Progenitor cell of endocrine pancreas (in vitro differentiated cells): ENCODE measurements around the gene STK24. TPM values are rescaled to one million over a fixed set of nuclear protein-coding genes. Genes with fewer than 3 reads are reported as not detected.

ENCODE experiments used
- DNase-seq: peaks from one replicate; pipeline ENCODE4 v3.0.0; 2021; ENCODE audit warnings: low spot score; ENCODE audit not compliant: unreplicated experiment
- H3K27ac Mint-ChIP-seq: 2 replicates; pipeline ENCODE4 v1.8.0; 2021; ENCODE audit warnings: mild to moderate bottlenecking, moderate library complexity, mixed read lengths
- H3K27me3 Mint-ChIP-seq: 2 replicates; pipeline ENCODE4 v1.8.0; 2021; ENCODE audit warnings: mixed read lengths
- H3K36me3 Mint-ChIP-seq: 2 replicates; pipeline ENCODE4 v1.8.0; 2022; ENCODE audit warnings: mixed read lengths; ENCODE audit not compliant: insufficient read depth
- H3K4me1 Mint-ChIP-seq: 2 replicates; pipeline ENCODE4 v1.8.0; 2021; ENCODE audit warnings: low read depth, mixed read lengths
- H3K4me3 Mint-ChIP-seq: 2 replicates; pipeline ENCODE4 v1.8.0; 2021; ENCODE audit warnings: low read depth, mild to moderate bottlenecking, moderate library complexity, mixed read lengths
- H3K9me3 Mint-ChIP-seq: 2 replicates; pipeline ENCODE4 v1.8.0; 2021; ENCODE audit warnings: low read depth, mixed read lengths
- CTCF ChIP-seq: fragments of 200-600 bp; sonication (generic); IDR thresholded peaks from one replicate; pipeline ENCODE4 v1.5.0; 2021; ENCODE audit warnings: antibody characterized with exemption, mild to moderate bottlenecking; ENCODE audit not compliant: unreplicated experiment
- total RNA-seq: library from RNA; stranded (reverse); gene quantifications from 2 replicates; pipeline ENCODE4 v1.2.1, GENCODE V29; 2021

Gene STK24
- total RNA-seq, 1 donor from 2014 or later, result 113 TPM

GRCh38 chr13:98539666-98540065 lies 37.2 kb downstream of the STK24 start:
- H3K36me3 Mint-ChIP-seq, result peaks cover 3% of the 10 kb centered on the region
- H3K27ac Mint-ChIP-seq, result peak overlapping the region; percentile 62
- no peak for DNase-seq
- no peaks in the 10 kb centered on the region for H3K27me3 Mint-ChIP-seq
- H3K9me3 Mint-ChIP-seq, result no peaks in the 10 kb centered on the region
- H3K4me1 Mint-ChIP-seq, result peaks cover 35% of the 10 kb centered on the region
- H3K4me3 Mint-ChIP-seq, result no peak overlapping the region
- TF ChIP-seq CTCF, result no peak

GRCh38 chr13:98538876-98539275 lies 38.0 kb downstream of the STK24 start:
- no peak overlapping the region for H3K4me3 Mint-ChIP-seq
- H3K4me1 Mint-ChIP-seq, result peaks cover 39% of the 10 kb centered on the region
- H3K9me3 Mint-ChIP-seq, result no peaks in the 10 kb centered on the region
- no peak for DNase-seq
- no peak overlapping the region for H3K27ac Mint-ChIP-seq
- no peaks in the 10 kb centered on the region for H3K27me3 Mint-ChIP-seq
- peaks cover 3% of the 10 kb centered on the region for H3K36me3 Mint-ChIP-seq
- TF ChIP-seq CTCF, result no peak

GRCh38 chr13:98537740-98538139 lies 39.2 kb downstream of the STK24 start:
- no peaks in the 10 kb centered on the region for H3K9me3 Mint-ChIP-seq
- H3K36me3 Mint-ChIP-seq, result peaks cover 3% of the 10 kb centered on the region
- no peak overlapping the region for H3K27ac Mint-ChIP-seq
- H3K4me1 Mint-ChIP-seq, result peaks cover 34% of the 10 kb centered on the region
- no peak for TF ChIP-seq CTCF
- H3K27me3 Mint-ChIP-seq, result no peaks in the 10 kb centered on the region
- DNase-seq, result no peak
- no peak overlapping the region for H3K4me3 Mint-ChIP-seq

DNA sequence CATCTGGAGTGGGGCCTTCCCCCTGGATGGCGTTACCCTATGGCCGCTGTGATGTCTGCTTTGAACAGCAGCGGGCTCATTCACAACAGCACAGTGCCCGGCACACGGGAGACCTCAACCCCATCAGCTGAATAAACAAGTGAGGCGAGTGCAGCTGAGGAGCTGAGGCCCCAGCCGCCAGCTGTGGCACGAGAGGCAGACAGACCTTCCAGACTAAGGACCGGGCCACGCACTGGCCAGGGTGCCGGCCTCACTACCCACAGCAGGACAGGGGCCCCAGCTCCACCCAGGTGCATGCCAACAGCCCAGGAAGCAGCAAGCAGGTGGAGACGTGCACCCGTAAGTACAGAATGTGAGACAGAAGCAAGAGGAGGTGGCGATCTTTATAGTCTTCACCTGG lies 39.6 kb downstream of the STK24 start:
- Mint-ChIP-seq H3K27ac (no peak overlapping the region), H3K36me3 (peaks cover 3% of the 10 kb centered on the region), H3K27me3 (no peaks in the 10 kb centered on the region), H3K4me3 (no peak overlapping the region), H3K9me3 (no peaks in the 10 kb centered on the region), H3K4me1 (peaks cover 32% of the 10 kb centered on the region)
- no peak for TF ChIP-seq CTCF
- DNase-seq, result no peak

- H3K27me3 Mint-ChIP-seq, result no peaks in the 10 kb centered on the region
- no peaks in the 10 kb centered on the region for H3K9me3 Mint-ChIP-seq
- H3K4me1 Mint-ChIP-seq, result peaks cover 30% of the 10 kb centered on the region
- H3K27ac Mint-ChIP-seq, result no peak overlapping the region
- DNase-seq, result no peak
- TF ChIP-seq CTCF, result no peak
- H3K36me3 Mint-ChIP-seq, result peaks cover 3% of the 10 kb centered on the region
- no peak overlapping the region for H3K4me3 Mint-ChIP-seq
These were observed 40.2 kb downstream of the STK24 start for GRCh38 chr13:98536729-98537128.
